Measurements from ENCODE around the gene PIGK. TPM values are rescaled to one million over a fixed set of nuclear protein-coding genes. Genes with fewer than 3 reads are reported as not detected.
A peak's percentile ranks its signal among the peaks of the same experiment; 100 is the strongest.
"Not testable (repeated sequence)": the region's sequence is repeated elsewhere in the genome, so short reads cannot be mapped to it uniquely, and the experiment has no call there.

The PIGK gene
- total and polyA plus RNA-seq, 2 donors (not counting 3 experiments of a cell fraction or from before 2014, with no cell fraction given) = 12.3 to 32.3 TPM

- Histone ChIP-seq H3K79me2 (ENCODE audit: control insufficient read depth, insufficient read depth, low read length) (no peaks in the 10 kb centered on the region), H3K27ac (ENCODE audit: insufficient read depth, low read depth, low read length) (no peak overlapping the region), H4K20me1 (replicated peaks; ENCODE audit: control insufficient read depth, extremely low read depth, insufficient read depth, low read length) (no peaks in the 10 kb centered on the region), H3K9me1 (replicated peaks; ENCODE audit: control insufficient read depth, extremely low read depth, insufficient read depth, low read length) (peaks cover 2% of the 10 kb centered on the region), H2AFZ (ENCODE audit: low read depth, low read length) (no peak overlapping the region), H3K4me1 (ENCODE audit: control insufficient read depth, extremely low read depth, insufficient read depth, low read length) (peaks cover 5% of the 10 kb centered on the region), H3K27me3 (ENCODE audit: control insufficient read depth in 2 of 2, insufficient read depth in 2 of 2, low read length in 2 of 2) (no peaks in the 10 kb centered on the region), H3K4me3 (replicated peaks in 1 of 3; ENCODE audit: insufficient read depth in 1 of 3, low read depth in 1 of 3, low read length in 3 of 3) (no peak overlapping the region), H3K9ac (replicated peaks; ENCODE audit: extremely low read depth, insufficient read depth, low read length) (no peak overlapping the region), H3K36me3 (ENCODE audit: control insufficient read depth in 2 of 2, extremely low read depth in 1 of 2, insufficient read depth in 2 of 2, low read length in 2 of 2) (no peaks in the 10 kb centered on the region), H3K9me3 (replicated peaks; ENCODE audit: control insufficient read depth, insufficient read depth, low read length) (no peaks in the 10 kb centered on the region), H3K4me2 (ENCODE audit: insufficient read depth, low read length) (no peak overlapping the region)
- ChIA-PET POLR2A (no interaction called here), CTCF (no interaction called here)
- BruUV-seq (replicated peaks) = no TSS peak
- intact Hi-C loops (cut with micrococcal nuclease) (no loop called here), dilution Hi-C loops (cut with MboI; ENCODE audit: extremely low pct_ligation_motif_present, low sequenced_read_pairs) (no loop called here)
- TF ChIP-seq EZH2 (IDR thresholded peaks at IDR 0.05; ENCODE audit: borderline replicate concordance, low read depth, low read length, severe bottlenecking) (no peak), CTCF (IDR thresholded peaks at IDR 0.05; ENCODE audit: extremely low read depth in 1 of 2, insufficient read depth in 1 of 2, low read depth in 1 of 2, low read length in 2 of 2) (no peak), POLR2A (IDR thresholded peaks at IDR 0.05; ENCODE audit: low read depth, low read length) (no peak), JUN (IDR thresholded peaks at IDR 0.05; ENCODE audit: borderline replicate concordance, insufficient read depth, insufficient read length, low read depth) (no peak), POLR2AphosphoS5 (IDR thresholded peaks at IDR 0.05; ENCODE audit: insufficient read depth, low read depth, low read length) (no peak), MYC (IDR thresholded peaks at IDR 0.05; ENCODE audit: low read depth, low read length) (no peak), MAX (IDR thresholded peaks at IDR 0.05; ENCODE audit: insufficient read depth, insufficient read length) (no peak), FOS (IDR thresholded peaks at IDR 0.05; ENCODE audit: borderline replicate concordance, insufficient read depth, low read length) (no peak), GATA2 (IDR thresholded peaks at IDR 0.05; ENCODE audit: insufficient read depth, insufficient read length, low read depth, low read length) (no peak)
- FAIRE-seq = peak; percentile 46
- peak; percentile 31 for DNase-seq (ENCODE audit: low read depth, low spot score)
Measured at GRCh38 chr1:77188770-77189169, 30.5 kb downstream of the PIGK start.

- POLR2A ChIA-PET; H3K27me3 ChIP-seq (ENCODE audit: control insufficient read depth in 2 of 2, insufficient read depth in 2 of 2, low read length in 2 of 2); H3K4me3 ChIP-seq (replicated peaks in 1 of 3; ENCODE audit: insufficient read depth in 1 of 3, low read depth in 1 of 3, low read length in 3 of 3); H3K4me1 ChIP-seq (ENCODE audit: control insufficient read depth, extremely low read depth, insufficient read depth, low read length); H3K36me3 ChIP-seq (ENCODE audit: control insufficient read depth in 2 of 2, extremely low read depth in 1 of 2, insufficient read depth in 2 of 2, low read length in 2 of 2); DNase-seq (ENCODE audit: low read depth, low spot score); H3K9ac ChIP-seq (replicated peaks; ENCODE audit: extremely low read depth, insufficient read depth, low read length); CTCF ChIA-PET; H2AFZ ChIP-seq (ENCODE audit: low read depth, low read length); H3K4me2 ChIP-seq (ENCODE audit: insufficient read depth, low read length); H3K9me3 ChIP-seq (replicated peaks; ENCODE audit: control insufficient read depth, insufficient read depth, low read length); H3K27ac ChIP-seq (ENCODE audit: insufficient read depth, low read depth, low read length); FAIRE-seq; H4K20me1 ChIP-seq (replicated peaks; ENCODE audit: control insufficient read depth, extremely low read depth, insufficient read depth, low read length); H3K79me2 ChIP-seq (ENCODE audit: control insufficient read depth, insufficient read depth, low read length); intact Hi-C loops (cut with micrococcal nuclease); dilution Hi-C loops (cut with MboI; ENCODE audit: extremely low pct_ligation_motif_present, low sequenced_read_pairs); H3K9me1 ChIP-seq (replicated peaks; ENCODE audit: control insufficient read depth, extremely low read depth, insufficient read depth, low read length); BruUV-seq (replicated peaks): not testable (repeated sequence)
Measured at GRCh38 chr1:77186907-77187306, 32.3 kb downstream of the PIGK start.

Data from endothelial cell of umbilical vein (primary cell).